GM12873 (cell line): ENCODE results near the gene CDC37.
A peak's percentile ranks its signal among the peaks of the same experiment; 100 is the strongest.

ENCODE experiments used
- TF ChIP-seq, protein P1 (sequence below): IDR thresholded peaks from 2 replicates; pipeline ENCODE4 v1.5.1; 2012; ENCODE audit warnings: low read depth, mild to moderate bottlenecking, moderate library complexity, low read length, control low read depth; ENCODE audit not compliant: insufficient read depth; ENCODE audit errors: missing control alignments

Gene CDC37

DNA sequence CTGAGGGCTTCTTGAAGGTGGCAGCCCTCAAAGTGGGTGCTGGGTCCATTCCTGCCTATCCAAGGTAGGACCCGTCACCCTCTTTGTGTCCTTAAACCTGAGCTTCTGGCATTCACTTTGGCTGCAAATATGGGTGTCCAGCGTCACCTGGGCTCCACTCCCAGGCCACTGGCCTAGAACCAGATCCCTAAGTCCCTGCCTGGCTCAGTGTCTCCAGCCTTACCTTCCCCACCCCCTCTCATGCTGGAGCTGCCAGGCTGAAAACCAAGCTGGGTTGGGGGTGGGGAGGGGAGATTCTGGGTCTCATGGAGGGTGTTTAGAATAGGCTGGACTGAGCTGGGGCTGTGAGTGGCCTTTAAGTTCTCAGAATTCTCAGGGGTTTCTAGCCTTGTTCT, 29.4 kb upstream of the CDC37 start:
- TF ChIP-seq, protein P1, sequence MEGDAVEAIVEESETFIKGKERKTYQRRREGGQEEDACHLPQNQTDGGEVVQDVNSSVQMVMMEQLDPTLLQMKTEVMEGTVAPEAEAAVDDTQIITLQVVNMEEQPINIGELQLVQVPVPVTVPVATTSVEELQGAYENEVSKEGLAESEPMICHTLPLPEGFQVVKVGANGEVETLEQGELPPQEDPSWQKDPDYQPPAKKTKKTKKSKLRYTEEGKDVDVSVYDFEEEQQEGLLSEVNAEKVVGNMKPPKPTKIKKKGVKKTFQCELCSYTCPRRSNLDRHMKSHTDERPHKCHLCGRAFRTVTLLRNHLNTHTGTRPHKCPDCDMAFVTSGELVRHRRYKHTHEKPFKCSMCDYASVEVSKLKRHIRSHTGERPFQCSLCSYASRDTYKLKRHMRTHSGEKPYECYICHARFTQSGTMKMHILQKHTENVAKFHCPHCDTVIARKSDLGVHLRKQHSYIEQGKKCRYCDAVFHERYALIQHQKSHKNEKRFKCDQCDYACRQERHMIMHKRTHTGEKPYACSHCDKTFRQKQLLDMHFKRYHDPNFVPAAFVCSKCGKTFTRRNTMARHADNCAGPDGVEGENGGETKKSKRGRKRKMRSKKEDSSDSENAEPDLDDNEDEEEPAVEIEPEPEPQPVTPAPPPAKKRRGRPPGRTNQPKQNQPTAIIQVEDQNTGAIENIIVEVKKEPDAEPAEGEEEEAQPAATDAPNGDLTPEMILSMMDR, result no peak

DNA sequence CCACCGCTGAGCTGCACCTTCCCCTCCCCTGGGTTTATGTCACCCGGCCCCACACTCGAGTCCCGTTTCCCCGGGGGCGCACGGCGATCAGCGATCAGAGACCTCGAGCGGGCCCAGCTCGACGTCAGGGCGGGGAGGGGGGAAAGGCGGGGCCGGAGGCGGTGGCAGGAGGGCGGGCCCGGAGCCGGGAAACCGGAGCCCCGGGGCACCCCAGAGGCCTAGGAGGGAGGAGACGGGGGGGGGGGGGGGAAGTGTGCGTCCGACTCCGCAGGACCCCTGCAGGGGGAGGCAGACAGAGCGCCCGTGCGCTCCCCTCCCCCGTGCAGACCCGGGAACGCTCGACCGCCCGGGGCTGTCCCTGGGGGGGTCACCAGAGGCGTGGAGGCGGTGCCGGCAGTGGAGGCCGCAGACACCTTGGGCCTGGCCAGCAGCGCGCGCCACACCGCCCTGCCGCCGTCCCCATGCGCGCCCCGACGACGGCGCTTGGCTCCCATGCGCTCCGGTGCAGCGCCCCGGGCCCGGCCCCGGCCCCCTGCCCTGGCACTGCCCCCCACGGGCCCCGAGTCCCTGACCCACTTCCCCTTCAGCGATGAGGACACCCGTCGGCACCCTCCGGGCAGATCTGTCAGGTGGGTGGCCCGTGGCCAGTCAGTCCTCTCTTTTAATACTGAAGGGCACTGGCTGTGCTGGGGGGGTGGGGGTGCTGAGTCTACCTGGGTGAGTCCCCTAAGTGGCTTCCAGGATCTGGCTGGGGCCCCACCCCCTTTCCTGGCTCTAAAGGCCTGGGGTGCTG, 28.8 kb upstream of the CDC37 start:
- TF ChIP-seq, protein P1, result no peak

DNA sequence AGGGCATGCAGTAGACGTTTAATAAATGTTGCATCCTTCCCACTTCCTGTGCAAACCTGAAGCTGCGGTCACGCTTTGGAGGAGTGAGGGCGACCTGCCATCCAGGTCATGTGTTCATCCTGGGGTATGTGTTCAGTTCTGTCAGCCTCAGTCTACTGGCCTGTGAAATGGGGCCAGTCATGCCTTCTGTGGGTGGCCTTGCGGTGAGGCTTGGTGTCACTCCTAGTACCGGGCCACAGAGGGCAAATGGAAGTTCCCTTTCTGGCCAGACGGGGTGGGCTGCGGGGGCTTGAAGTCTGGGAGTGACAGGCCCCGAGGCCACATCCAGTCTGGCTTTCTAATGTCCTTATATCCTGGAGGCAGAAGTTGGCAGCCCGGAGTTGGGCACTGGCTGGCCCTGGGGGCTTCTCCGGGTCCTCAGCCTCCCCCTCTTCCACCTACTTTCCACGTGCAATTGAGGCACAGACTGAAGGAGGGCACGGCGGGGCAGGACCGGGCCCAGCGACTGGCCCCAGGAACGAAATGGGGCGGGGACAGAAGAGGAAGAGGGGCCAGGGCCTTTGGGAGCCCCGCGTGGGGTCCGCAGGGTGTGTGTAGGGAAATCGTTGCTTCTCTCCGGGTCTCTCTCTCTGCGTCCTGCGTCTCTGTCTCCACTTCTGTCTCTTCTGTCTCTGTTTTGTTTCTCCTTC, 28.1 kb upstream of the CDC37 start:
- TF ChIP-seq, protein P1, result peak; percentile 21

DNA sequence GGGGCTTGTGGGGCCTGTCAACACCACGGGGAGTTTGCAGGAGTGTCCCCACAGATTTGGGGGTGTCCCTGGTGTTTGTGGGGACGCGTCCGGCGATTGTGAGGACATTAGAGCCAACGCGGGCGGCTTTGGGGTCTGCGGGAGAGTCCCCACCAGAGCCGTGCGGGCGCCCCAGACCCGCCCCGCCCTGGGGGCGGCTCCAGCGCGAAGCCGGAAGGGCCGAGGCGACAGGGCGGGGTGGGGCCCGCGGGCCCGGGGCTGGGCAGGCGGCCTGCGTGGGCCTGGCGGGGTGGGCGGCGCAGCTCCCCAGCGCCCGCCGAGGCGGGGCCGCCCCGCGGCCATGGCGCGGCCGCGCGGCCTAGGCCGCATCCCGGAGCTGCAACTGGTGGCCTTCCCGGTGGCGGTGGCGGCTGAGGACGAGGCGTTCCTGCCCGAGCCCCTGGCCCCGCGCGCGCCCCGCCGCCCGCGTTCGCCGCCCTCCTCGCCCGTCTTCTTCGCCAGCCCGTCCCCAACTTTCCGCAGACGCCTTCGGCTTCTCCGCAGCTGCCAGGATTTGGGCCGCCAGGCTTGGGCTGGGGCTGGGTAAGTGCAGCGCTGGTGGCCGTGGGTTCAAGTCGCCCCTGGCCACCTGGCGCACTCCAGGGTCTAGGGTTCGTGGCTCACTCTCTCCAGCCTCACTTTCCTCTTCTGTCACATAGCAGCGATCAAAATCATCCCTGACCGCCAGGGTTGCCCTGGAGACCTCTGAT, 27.3 kb upstream of the CDC37 start:
- TF ChIP-seq, protein P1, result no peak

DNA sequence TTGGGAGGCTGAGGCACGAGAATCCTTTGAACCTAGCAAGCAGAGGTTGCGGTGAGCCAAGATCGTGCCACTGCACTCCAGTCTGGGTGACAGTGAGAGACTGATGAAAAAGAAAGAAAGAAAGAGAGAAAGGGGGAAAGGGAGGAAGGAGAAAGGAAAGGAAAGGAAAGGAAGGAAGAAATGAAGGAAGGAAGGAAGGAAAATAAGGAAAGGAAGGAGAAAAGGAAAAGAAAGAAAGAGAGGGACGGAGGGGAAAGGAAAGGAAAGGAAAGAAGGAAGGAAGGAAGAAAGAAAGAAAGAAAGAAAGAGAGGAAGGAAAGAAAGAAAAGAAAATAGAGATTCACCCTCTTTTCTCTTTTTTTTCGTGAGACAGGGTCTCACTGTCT, 25.6 kb upstream of the CDC37 start:
- TF ChIP-seq, protein P1, result no peak

DNA sequence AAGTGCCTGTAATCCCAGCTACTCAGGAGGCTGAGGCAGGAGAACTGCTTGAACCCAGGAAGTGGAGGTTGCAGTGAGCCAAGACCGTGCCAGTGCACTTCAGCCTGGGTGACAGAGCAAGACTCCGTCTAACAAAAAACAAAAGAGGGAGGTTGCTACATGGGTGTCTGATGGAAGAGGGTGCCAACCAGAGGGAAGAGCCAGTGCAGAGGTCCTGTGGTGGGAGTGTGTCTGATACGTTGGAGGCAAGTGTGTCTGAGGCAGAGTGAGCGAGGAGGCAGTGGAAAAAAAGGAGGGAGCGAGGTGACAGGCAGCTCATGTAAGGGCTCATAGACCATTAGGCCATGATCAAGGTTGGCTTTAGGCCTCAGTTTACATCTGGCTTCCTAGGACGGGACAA, 23.8 kb upstream of the CDC37 start:
- TF ChIP-seq, protein P1, result no peak

DNA sequence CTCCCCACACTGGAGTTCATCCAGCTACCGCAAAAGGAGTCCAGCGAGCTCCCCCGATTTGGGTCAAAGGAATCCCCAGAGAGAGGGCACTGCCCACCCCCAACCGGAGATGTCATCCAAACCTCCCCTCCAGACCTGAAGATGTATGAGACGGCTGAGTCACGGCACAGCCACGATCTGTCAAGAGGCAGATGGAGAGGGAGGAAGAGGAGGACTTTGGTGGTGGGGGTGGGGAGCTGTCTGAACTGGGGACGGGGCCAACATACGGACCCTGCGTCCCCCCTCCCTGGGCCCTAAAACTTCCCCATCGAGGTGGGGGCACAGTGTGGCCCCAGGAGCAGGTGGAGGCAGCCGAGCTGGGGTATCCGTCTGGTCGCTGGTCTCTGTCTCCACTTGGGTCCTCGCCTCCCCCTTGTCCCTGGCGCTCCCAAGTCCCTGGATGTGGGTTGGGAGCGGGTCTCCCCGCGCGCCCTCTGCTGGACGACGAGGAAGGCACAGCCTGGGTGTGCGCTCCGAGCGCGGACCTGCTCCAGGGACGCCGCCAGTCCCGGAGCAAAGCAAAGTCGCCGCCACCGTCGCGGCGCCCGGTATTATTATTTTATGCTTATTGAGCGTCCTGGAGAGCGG, 20.8 kb upstream of the CDC37 start:
- TF ChIP-seq, protein P1, result peak; percentile 91
